ENCODE measurements around the gene SAMD13. TPM values are rescaled to one million over a fixed set of nuclear protein-coding genes. Genes with fewer than 3 reads are reported as not detected.

SAMD13 gene
- total RNA-seq, 4 donors from 2014 or later: 0.31 to 0.67 (median 0.57) TPM; not detected in 1

DNA sequence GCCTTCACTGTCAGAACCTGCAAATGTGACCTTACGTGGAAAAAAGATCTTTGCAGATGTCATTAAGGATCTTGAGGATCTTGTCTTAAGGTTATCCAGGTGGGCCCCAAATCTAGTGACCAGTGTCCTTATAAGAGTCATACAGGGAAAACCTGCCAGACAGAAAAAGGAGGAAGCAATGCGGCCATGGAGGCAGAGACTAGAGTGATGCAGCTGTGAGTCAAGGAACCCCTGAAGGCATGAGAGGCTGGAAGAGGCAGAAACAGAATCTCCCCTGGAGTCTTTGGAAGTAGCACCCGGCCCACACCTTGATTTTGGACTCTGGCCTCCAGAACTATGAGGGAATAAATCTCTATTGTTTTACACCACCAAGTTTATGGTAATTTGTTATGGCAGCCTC is 60.3 kb downstream of the SAMD13 start:
- TF ChIP-seq EP300 (IDR thresholded peaks at IDR 0.05) (no peak), POLR2A (IDR thresholded peaks at IDR 0.05) (no peak), POLR2AphosphoS5 (IDR thresholded peaks at IDR 0.05) (no peak)
- TF ChIP-seq, protein P1, sequence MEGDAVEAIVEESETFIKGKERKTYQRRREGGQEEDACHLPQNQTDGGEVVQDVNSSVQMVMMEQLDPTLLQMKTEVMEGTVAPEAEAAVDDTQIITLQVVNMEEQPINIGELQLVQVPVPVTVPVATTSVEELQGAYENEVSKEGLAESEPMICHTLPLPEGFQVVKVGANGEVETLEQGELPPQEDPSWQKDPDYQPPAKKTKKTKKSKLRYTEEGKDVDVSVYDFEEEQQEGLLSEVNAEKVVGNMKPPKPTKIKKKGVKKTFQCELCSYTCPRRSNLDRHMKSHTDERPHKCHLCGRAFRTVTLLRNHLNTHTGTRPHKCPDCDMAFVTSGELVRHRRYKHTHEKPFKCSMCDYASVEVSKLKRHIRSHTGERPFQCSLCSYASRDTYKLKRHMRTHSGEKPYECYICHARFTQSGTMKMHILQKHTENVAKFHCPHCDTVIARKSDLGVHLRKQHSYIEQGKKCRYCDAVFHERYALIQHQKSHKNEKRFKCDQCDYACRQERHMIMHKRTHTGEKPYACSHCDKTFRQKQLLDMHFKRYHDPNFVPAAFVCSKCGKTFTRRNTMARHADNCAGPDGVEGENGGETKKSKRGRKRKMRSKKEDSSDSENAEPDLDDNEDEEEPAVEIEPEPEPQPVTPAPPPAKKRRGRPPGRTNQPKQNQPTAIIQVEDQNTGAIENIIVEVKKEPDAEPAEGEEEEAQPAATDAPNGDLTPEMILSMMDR (IDR thresholded peaks at IDR 0.05): no peak
- H3K4me1 ChIP-seq: peaks cover 0 to 20% (median 8%) of the 10 kb centered on the region in 3 donors
- 88 to 92% methylated on average over 2 of the region's 3 CpGs for WGBS, 2 donors (ENCODE audit: low coverage in 1 of 2)
- ATAC-seq: no peak
- H3K27me3 ChIP-seq: no peaks in the 10 kb centered on the region
- no peak overlapping the region for H3K4me3 ChIP-seq
- no peaks in the 10 kb centered on the region for H3K36me3 ChIP-seq
- H3K27ac ChIP-seq: no peak overlapping the region
- H3K9me3 ChIP-seq: no peaks in the 10 kb centered on the region

DNA sequence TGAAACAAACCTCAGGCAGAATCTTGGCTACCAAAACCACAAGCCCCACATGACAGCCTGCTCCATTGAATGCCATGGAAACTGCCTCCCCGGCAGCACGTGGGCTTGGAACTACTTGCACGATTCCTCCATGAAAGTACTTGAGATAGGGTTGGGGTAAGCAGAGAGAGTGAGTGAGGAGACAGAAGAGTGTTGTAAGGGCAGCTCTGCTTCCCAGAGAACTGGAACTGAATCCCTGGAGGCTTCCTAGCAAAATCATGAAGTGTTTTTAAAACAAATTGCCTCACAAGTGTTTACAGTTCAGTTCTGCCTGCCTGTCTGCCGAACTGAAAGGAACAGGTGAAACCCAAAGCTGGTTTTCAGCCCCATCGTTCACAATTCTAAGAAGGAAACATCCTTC is 61.5 kb downstream of the SAMD13 start:
- WGBS, 2 donors (ENCODE audit: low coverage in 1 of 2): 41 to 47% methylated on average over 5 of the region's 5 CpGs
- Histone ChIP-seq H3K4me1 (peaks cover 0 to 27% (median 8%) of the 10 kb centered on the region in 3 donors), H3K4me3 (no peak overlapping the region), H3K36me3 (no peaks in the 10 kb centered on the region), H3K27me3 (no peaks in the 10 kb centered on the region), H3K27ac (peak overlapping the region in 2 of 4 donors; percentile 14 to 53), H3K9me3 (no peaks in the 10 kb centered on the region)
- peak; percentile 27 for ATAC-seq
- no peak for TF ChIP-seq POLR2A (IDR thresholded peaks at IDR 0.05)
- TF ChIP-seq EP300 (IDR thresholded peaks at IDR 0.05): no peak
- TF ChIP-seq POLR2AphosphoS5 (IDR thresholded peaks at IDR 0.05): no peak

DNA sequence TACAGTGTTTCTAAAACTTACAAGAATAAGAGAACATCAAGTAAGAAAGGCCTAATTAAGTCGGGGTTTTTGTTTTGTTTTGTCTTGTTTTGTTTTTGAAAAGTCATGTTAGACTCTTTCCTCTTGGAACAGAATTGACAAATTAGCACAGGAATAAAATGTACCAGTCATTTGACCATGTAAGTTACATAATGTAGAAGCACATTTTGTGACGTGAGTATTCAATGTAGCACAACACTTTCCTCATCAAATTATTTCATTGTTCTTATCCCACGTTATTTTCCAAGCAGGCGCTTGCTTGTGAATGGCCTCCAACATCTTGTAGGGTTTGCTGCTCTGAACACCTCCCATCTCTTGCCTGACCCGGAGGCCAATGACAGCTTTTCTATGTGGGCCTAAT is 62.1 kb downstream of the SAMD13 start:
- WGBS, 2 donors (ENCODE audit: low coverage in 1 of 2): 72 to 73% methylated on average over 5 of the region's 5 CpGs
- no peak for TF ChIP-seq POLR2A (IDR thresholded peaks at IDR 0.05)
- TF ChIP-seq POLR2AphosphoS5 (IDR thresholded peaks at IDR 0.05): no peak
- TF ChIP-seq EP300 (IDR thresholded peaks at IDR 0.05): no peak
- TF ChIP-seq, protein P1 (IDR thresholded peaks at IDR 0.05): no peak
- ATAC-seq: peak; percentile 27
- no peaks in the 10 kb centered on the region for H3K27me3 ChIP-seq
- H3K4me3 ChIP-seq: no peak overlapping the region
- H3K9me3 ChIP-seq: no peaks in the 10 kb centered on the region
- no peaks in the 10 kb centered on the region for H3K36me3 ChIP-seq
- H3K4me1 ChIP-seq: peaks cover 0 to 27% (median 8%) of the 10 kb centered on the region in 3 donors
- H3K27ac ChIP-seq: peak overlapping the region in 1 of 4 donors; percentile 53

DNA sequence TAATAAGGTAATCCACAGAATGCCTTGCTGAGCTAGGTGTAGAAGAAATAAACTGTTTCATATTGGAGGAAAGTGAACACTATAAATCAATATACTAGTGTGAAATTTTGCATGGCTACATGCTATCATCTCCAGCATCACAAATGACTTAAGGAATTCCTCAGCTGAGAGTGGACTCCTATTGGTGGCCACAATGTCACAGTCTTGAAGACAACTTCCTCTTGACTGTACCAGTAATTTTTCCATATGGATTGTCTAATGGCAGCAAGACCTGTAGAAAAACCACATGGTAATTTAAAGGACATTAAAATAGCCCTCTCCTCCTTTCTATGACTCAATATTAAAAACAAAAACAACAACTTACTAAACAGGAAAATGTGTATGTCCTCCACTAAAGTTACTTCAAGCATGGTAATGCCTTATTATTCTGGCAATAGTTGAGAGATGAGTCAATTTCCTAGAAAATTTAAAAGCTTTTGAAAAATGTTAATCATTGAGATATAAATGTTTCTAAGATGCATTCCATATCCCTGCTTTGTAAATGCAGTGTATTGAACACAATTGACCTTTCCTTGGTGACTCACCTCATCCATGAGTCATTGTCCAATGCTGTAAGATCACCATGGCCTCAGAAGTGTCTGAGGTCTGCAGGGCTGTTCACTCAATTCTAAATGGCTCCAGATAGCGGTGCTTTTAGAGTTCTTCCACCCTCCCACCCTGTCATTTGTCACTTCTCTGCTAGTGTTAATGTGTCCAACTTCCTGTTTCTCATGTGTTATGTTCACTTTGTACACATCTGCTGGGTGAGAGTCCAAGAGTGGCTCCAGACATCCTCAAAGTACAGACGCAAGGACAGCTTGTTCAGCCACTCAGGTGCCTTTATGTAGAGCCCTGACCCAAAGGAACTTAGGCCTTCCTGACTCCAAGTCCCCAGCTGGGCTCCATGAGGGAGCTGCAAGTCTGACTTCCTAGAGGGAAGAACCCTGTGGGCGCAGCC is 64.0 kb downstream of the SAMD13 start:
- no peaks in the 10 kb centered on the region for H3K36me3 ChIP-seq
- TF ChIP-seq POLR2AphosphoS5 (IDR thresholded peaks at IDR 0.05) (peak; percentile 61), EP300 (IDR thresholded peaks at IDR 0.05) (no peak)
- H3K27me3 ChIP-seq: no peaks in the 10 kb centered on the region
- no peak overlapping the region for H3K4me3 ChIP-seq
- H3K27ac ChIP-seq: peak overlapping the region in 2 of 4 donors; percentile 18 to 54
- peaks cover 0 to 27% (median 8%) of the 10 kb centered on the region in 3 donors for H3K4me1 ChIP-seq
- peak; percentile 55 for ATAC-seq
- no peaks in the 10 kb centered on the region for H3K9me3 ChIP-seq
- 13 to 71% methylated on average over 1 to 2 of the region's 3 CpGs for WGBS, 2 donors (ENCODE audit: low coverage in 1 of 2)

DNA sequence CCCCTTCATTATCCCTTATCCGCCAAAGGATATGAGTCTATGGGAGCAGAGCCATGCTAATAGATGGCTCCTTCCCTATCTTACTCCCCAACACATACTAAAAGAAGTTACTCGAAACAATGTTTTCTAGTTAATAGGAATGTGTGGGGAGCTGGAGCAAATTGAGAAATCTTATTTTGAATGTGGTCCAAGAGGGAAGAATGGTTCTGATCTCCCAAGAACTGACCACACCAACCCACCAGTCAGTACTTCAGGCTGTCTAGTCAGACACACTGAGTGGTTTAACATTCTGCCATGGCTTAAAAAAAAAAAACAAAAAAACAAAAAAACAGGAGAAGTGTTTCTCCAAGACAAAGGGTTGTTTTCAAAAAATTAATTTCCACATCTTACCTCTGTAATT is 65.3 kb downstream of the SAMD13 start:
- Histone ChIP-seq H3K4me1 (peaks cover 0 to 27% (median 8%) of the 10 kb centered on the region in 3 donors), H3K27ac (peak overlapping the region in 1 of 4 donors; percentile 54), H3K36me3 (no peaks in the 10 kb centered on the region), H3K9me3 (no peaks in the 10 kb centered on the region), H3K27me3 (no peaks in the 10 kb centered on the region), H3K4me3 (no peak overlapping the region)
- WGBS, 2 donors (ENCODE audit: low coverage in 1 of 2): 62 to 86% methylated on average over 1 to 2 of the region's 2 CpGs
- ATAC-seq: no peak
- TF ChIP-seq EP300 (IDR thresholded peaks at IDR 0.05) (no peak), POLR2A (IDR thresholded peaks at IDR 0.05) (no peak), POLR2AphosphoS5 (IDR thresholded peaks at IDR 0.05) (no peak)
- TF ChIP-seq, protein P1 (IDR thresholded peaks at IDR 0.05): no peak

Data from gastroesophageal sphincter (tissue), 4 donors.